GM15510 (cell line): Measurements from ENCODE around the gene MYBPC1.

Source experiments
- POLR2A ChIP-seq: IDR thresholded peaks from 3 replicates; pipeline ENCODE4 v1.6.1; 2011; ENCODE audit warnings: borderline replicate concordance; ENCODE audit not compliant: insufficient read length; ENCODE audit errors: extremely low read depth

Gene MYBPC1

GRCh38 chr12:101714877-101715444 lies 120.2 kb downstream of the MYBPC1 start:
- no peak for TF ChIP-seq POLR2A

- TF ChIP-seq POLR2A: no peak
Measured at GRCh38 chr12:101719566-101719965, 124.8 kb downstream of the MYBPC1 start.

- TF ChIP-seq POLR2A: no peak
Measured at GRCh38 chr12:101720118-101720517, 125.3 kb downstream of the MYBPC1 start.

- no peak for TF ChIP-seq POLR2A
Measured at GRCh38 chr12:101722392-101722791, 127.6 kb downstream of the MYBPC1 start.

GRCh38 chr12:101727098-101727497 lies 132.3 kb downstream of the MYBPC1 start:
- no peak for TF ChIP-seq POLR2A

- no peak for TF ChIP-seq POLR2A
Measured at GRCh38 chr12:101729842-101730241, 135.1 kb downstream of the MYBPC1 start.

- no peak for TF ChIP-seq POLR2A
Measured at GRCh38 chr12:101732318-101732717, 137.5 kb downstream of the MYBPC1 start.

- TF ChIP-seq POLR2A: no peak
Measured at GRCh38 chr12:101733166-101733565, 138.4 kb downstream of the MYBPC1 start.
